K562 (cell line): ENCODE measurements around the gene ARHGEF3. TPM values are rescaled to one million over a fixed set of nuclear protein-coding genes. Genes with fewer than 3 reads are reported as not detected.
A peak's percentile ranks its signal among the peaks of the same experiment; 100 is the strongest.

ENCODE experiments used
- CBFA2T3 ChIP-seq: fragments of 450-650 bp; IDR thresholded peaks from 2 replicates; pipeline ENCODE4 v1.6.1; 2017
- ESRRA ChIP-seq: fragments of 450-650 bp; IDR thresholded peaks from 2 replicates; pipeline ENCODE4 v1.6.1; 2014; ENCODE audit warnings: low read depth, mild to moderate bottlenecking, moderate library complexity, borderline replicate concordance
- HOMEZ ChIP-seq: fragments of 250-450 bp; sonication (Bioruptor Pico); IDR thresholded peaks from 2 replicates; pipeline ENCODE4 v1.4.0; 2020; ENCODE audit warnings: mild to moderate bottlenecking, moderate library complexity
- MTA1 ChIP-seq: fragments of 450-650 bp; IDR thresholded peaks from 2 replicates; pipeline ENCODE4 v1.6.1; 2017; ENCODE audit warnings: borderline replicate concordance
- RBM22 ChIP-seq: fragments of 200-400 bp; formaldehyde crosslinking; IDR thresholded peaks from 2 replicates; pipeline ENCODE4 v1.6.1; 2018; ENCODE audit warnings: low read length, low read depth; ENCODE audit not compliant: poor library complexity, severe bottlenecking
- SMARCC2 ChIP-seq: fragments of 450-650 bp; IDR thresholded peaks from 2 replicates; pipeline ENCODE4 v1.6.1; 2017; ENCODE audit warnings: antibody characterized with exemption, moderate library complexity, mild to moderate bottlenecking, low read depth
- UBTF ChIP-seq, 2 experiments: IDR thresholded peaks; 2 replicates each; pipeline ENCODE4 v1.6.1; 2012; ENCODE audit warnings: improper control_type of control experiment in 2 of 2, low read depth in 2 of 2, low read length in 2 of 2, borderline replicate concordance in 1 of 2
- YY1 ChIP-seq, 3 experiments: IDR thresholded peaks; 2 replicates each; pipeline ENCODE4 v1.6.1; 2011; ENCODE audit warnings: low read length in 2 of 3, mild to moderate bottlenecking in 2 of 3, moderate library complexity in 2 of 3, borderline replicate concordance in 1 of 3, control low read depth in 1 of 3, low read depth in 1 of 3; ENCODE audit not compliant: insufficient read depth in 3 of 3, insufficient replicate concordance in 2 of 3, control insufficient read depth in 1 of 3, insufficient read length in 1 of 3; ENCODE audit errors: extremely low read depth in 1 of 3
- ZNF217 ChIP-seq: sonication (generic); formaldehyde crosslinking; IDR thresholded peaks from 2 replicates; pipeline ENCODE4 v1.8.0; 2022; ENCODE audit warnings: mild to moderate bottlenecking, missing genetic modification reagents
- ZNF407 ChIP-seq: fragments of 450-650 bp; IDR thresholded peaks from 2 replicates; pipeline ENCODE4 v1.6.1; 2016; ENCODE audit warnings: low read depth
- ZNF699 ChIP-seq: fragments of 250-450 bp; sonication (Bioruptor Pico); IDR thresholded peaks from 2 replicates; pipeline ENCODE4 v1.8.0; 2021; ENCODE audit warnings: mild to moderate bottlenecking, moderate library complexity; ENCODE audit not compliant: insufficient replicate concordance
- ZNF707 ChIP-seq: fragments of 250-450 bp; sonication (Bioruptor Pico); conservative IDR thresholded peaks from 2 replicates; pipeline ENCODE4 v1.8.0; 2022; ENCODE audit warnings: inconsistent platforms, mild to moderate bottlenecking, moderate library complexity
- ZNF76 ChIP-seq: fragments of 250-450 bp; sonication (Bioruptor Pico); IDR thresholded peaks from 2 replicates; pipeline ENCODE4 v1.4.0; 2020; ENCODE audit warnings: mild to moderate bottlenecking, moderate library complexity, borderline replicate concordance
- polyA plus RNA-seq, 8 experiments: library from polyadenylated mRNA; depleted of rRNA in 4 of 8; stranded (reverse) in 5 of 8; unstranded in 3 of 8; fragments of >200 nt; fragmentation: Nextera tagmentation in 2 of 8; fragmentation: Illumina TruSeq in 1 of 8; extraction: Ambion mirVana in 2 of 8; extraction: Trizol in 1 of 8; gene quantifications; 2 replicates each; pipeline versions ENCODE4 v1.2.1 to v1.2.3, GENCODE V29; 2011 to 2014; ENCODE audit warnings: inconsistent platforms in 1 of 8, missing spikeins in 1 of 8
- total RNA-seq, 7 experiments: library from RNA; depleted of rRNA in 6 of 7; stranded (reverse); fragments of >200 nt in 6 of 7; fragmentation: Illumina TruSeq in 2 of 7; extraction: Trizol in 2 of 7; gene quantifications; 2 replicates each; pipeline versions ENCODE4 v1.2.1 to v1.2.3, GENCODE V29; 2011 to 2021; ENCODE audit warnings: low replicate concordance in 1 of 7

ARHGEF3 gene
- total and polyA plus RNA-seq, 9 of the 15 experiments (the other 6 are each of a cell fraction or from before 2014, with no cell fraction given), result 0.77 to 2.7 (median 1.4) TPM

GRCh38 chr3:56683122-56683817 lies 118.5 kb downstream of the ARHGEF3 start, which contains the start of gene TASOR (continued):
- TF ChIP-seq HOMEZ (CRISPR knock-in tag) (no peak), MTA1 (no peak), UBTF (IDR thresholded peaks at IDR 0.05; ENCODE audit: borderline replicate concordance in 1 of 2, low read depth in 2 of 2, low read length in 2 of 2) (no peak), ZNF699 (no peak), ZNF407 (no peak), SMARCC2 (no peak), ZNF217 (CRISPR knock-in tag) (no peak), ZNF707 (CRISPR knock-in tag) (no peak), YY1 (IDR thresholded peaks at IDR 0.05; ENCODE audit: borderline replicate concordance in 1 of 3, control insufficient read depth in 1 of 3, extremely low read depth in 1 of 3, insufficient read depth in 3 of 3, insufficient read length in 1 of 3, insufficient replicate concordance in 2 of 3, low read depth in 1 of 3, low read length in 2 of 3) (no peak), CBFA2T3 (no peak), RBM22 (no peak), ZNF76 (CRISPR knock-in tag) (no peak), ESRRA (peak; percentile 66; the same call in 1 of the 2 replicates)
